HepG2 (cell line): Measurements from ENCODE around the gene NOSIP. TPM values are rescaled to one million over a fixed set of nuclear protein-coding genes. Genes with fewer than 3 reads are reported as not detected.

Experiments used
- AGO2 ChIP-seq: fragments of 200-400 bp; formaldehyde crosslinking; optimal IDR thresholded peaks from 2 replicates; pipeline ENCODE3; 2017; ENCODE audit warnings: mild to moderate bottlenecking, low read depth, low read length, moderate library complexity
- PHF8 ChIP-seq: sonication (generic); formaldehyde crosslinking; IDR thresholded peaks from 2 replicates; pipeline ENCODE4 v1.5.0; 2020; ENCODE audit warnings: missing genetic modification reagents
- TBL1XR1 ChIP-seq: fragments of 150-350 bp; IDR thresholded peaks from 2 replicates; pipeline ENCODE4 v1.6.1; 2014; ENCODE audit warnings: borderline replicate concordance, low read length; ENCODE audit not compliant: partially characterized antibody
- TRAFD1 ChIP-seq: sonication (generic); formaldehyde crosslinking; IDR thresholded peaks from 2 replicates; pipeline ENCODE4 v1.5.1; 2020; ENCODE audit warnings: missing genetic modification reagents, mild to moderate bottlenecking, borderline replicate concordance
- ZFX ChIP-seq: sonication (generic); formaldehyde crosslinking; IDR thresholded peaks from 2 replicates; pipeline ENCODE4 v1.4.0; 2020; ENCODE audit warnings: mild to moderate bottlenecking, low read depth, missing genetic modification reagents, moderate library complexity
- ZNF263 ChIP-seq: sonication (generic); formaldehyde crosslinking; IDR thresholded peaks from 2 replicates; pipeline ENCODE4 v1.4.0; 2020; ENCODE audit warnings: missing genetic modification reagents
- ZNF430 ChIP-seq: sonication (generic); formaldehyde crosslinking; IDR thresholded peaks from 2 replicates; pipeline ENCODE4 v1.9.0; 2021; ENCODE audit warnings: mild to moderate bottlenecking, missing genetic modification reagents
- ZNF605 ChIP-seq: sonication (generic); formaldehyde crosslinking; IDR thresholded peaks from 2 replicates; pipeline ENCODE4 v1.8.0; 2022; ENCODE audit warnings: mild to moderate bottlenecking, missing genetic modification reagents
- ZNF781 ChIP-seq: sonication (generic); formaldehyde crosslinking; IDR thresholded peaks from 2 replicates; pipeline ENCODE4 v1.5.1; 2020; ENCODE audit warnings: borderline replicate concordance, mild to moderate bottlenecking, missing genetic modification reagents; ENCODE audit errors: not compliant biosample characterization
- ZNF891 ChIP-seq: sonication (generic); formaldehyde crosslinking; IDR thresholded peaks from 2 replicates; pipeline ENCODE4 v1.5.0; 2020; ENCODE audit warnings: mild to moderate bottlenecking, missing genetic modification reagents
- polyA plus RNA-seq, 8 experiments: library from polyadenylated mRNA; depleted of rRNA in 3 of 8; stranded (reverse) in 7 of 8; unstranded in 1 of 8; fragments of >200 nt; fragmentation: Illumina TruSeq in 4 of 8; extraction: Trizol in 4 of 8; gene quantifications; 2 replicates each; pipeline versions ENCODE4 v1.2.1 to v1.2.3, GENCODE V29; 2011 to 2016; ENCODE audit warnings: low read depth in 4 of 8, missing spikeins in 1 of 8, mixed read lengths in 1 of 8; ENCODE audit not compliant: insufficient read depth in 1 of 8
- total RNA-seq, 5 experiments: library from RNA; depleted of rRNA; stranded (reverse); fragments of >200 nt; fragmentation: Illumina TruSeq; extraction: Trizol; gene quantifications; 2 replicates each; pipeline ENCODE4 v1.2.3, GENCODE V29; 2016; ENCODE audit warnings: low read depth in 1 of 5
- TF ChIP-seq, protein P1 (sequence below): sonication (generic); formaldehyde crosslinking; IDR thresholded peaks from 2 replicates; pipeline ENCODE4 v1.5.1; 2020; ENCODE audit warnings: mild to moderate bottlenecking, missing genetic modification reagents, moderate library complexity
- TF ChIP-seq, protein P2 (sequence below), 2 experiments: sonication (generic) in 1 of 2; formaldehyde crosslinking in 1 of 2; IDR thresholded peaks; 2 replicates each; pipeline versions ENCODE4 v1.4.0 to v1.6.1; 2018 to 2020; ENCODE audit warnings: missing genetic modification reagents in 2 of 2, borderline replicate concordance in 1 of 2, low read depth in 1 of 2, mild to moderate bottlenecking in 1 of 2, missing biosample characterization in 1 of 2
- TF ChIP-seq, protein P3 (sequence below): sonication (generic); formaldehyde crosslinking; IDR thresholded peaks from 2 replicates; pipeline ENCODE4 v1.5.0; 2020; ENCODE audit warnings: mild to moderate bottlenecking, missing genetic modification reagents

The NOSIP gene
- total and polyA plus RNA-seq, 2 of the 13 experiments (the other 11 are each of a cell fraction or from before 2014, with no cell fraction given): 54.3 to 78.0 TPM

DNA sequence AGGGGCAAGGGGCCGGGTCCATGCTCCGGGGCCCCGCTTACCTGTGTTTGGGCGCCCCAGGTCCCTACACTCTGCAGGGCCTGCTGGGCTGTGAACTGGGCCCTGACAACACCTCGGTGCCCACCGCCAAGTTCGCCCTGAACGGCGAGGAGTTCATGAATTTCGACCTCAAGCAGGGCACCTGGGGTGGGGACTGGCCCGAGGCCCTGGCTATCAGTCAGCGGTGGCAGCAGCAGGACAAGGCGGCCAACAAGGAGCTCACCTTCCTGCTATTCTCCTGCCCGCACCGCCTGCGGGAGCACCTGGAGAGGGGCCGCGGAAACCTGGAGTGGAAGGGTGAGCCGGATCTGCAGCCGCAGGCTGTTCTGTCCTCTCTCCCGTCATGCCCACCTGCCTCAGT lies 66.2 kb downstream of the NOSIP start (continued):
- TF ChIP-seq TRAFD1 (CRISPR knock-in tag) (no peak), ZFX (CRISPR knock-in tag) (0 out of 2 replicates have a peak, but pooled peaks have one; percentile 13), ZNF605 (CRISPR knock-in tag) (0 out of 2 replicates have a peak, but pooled peaks have one; percentile 64), ZNF891 (CRISPR knock-in tag) (0 out of 2 replicates have a peak, but pooled peaks have one; percentile 6), ZNF263 (CRISPR knock-in tag) (0 out of 2 replicates have a peak, but pooled peaks have one; percentile 14), ZNF430 (CRISPR knock-in tag) (0 out of 2 replicates have a peak, but pooled peaks have one; percentile 39), ZNF781 (CRISPR knock-in tag) (peak; percentile 46), TBL1XR1 (no peak), AGO2 (peak; percentile 54), PHF8 (CRISPR knock-in tag) (0 out of 2 replicates have a peak, but pooled peaks have one; percentile 19)
- TF ChIP-seq, protein P1, sequence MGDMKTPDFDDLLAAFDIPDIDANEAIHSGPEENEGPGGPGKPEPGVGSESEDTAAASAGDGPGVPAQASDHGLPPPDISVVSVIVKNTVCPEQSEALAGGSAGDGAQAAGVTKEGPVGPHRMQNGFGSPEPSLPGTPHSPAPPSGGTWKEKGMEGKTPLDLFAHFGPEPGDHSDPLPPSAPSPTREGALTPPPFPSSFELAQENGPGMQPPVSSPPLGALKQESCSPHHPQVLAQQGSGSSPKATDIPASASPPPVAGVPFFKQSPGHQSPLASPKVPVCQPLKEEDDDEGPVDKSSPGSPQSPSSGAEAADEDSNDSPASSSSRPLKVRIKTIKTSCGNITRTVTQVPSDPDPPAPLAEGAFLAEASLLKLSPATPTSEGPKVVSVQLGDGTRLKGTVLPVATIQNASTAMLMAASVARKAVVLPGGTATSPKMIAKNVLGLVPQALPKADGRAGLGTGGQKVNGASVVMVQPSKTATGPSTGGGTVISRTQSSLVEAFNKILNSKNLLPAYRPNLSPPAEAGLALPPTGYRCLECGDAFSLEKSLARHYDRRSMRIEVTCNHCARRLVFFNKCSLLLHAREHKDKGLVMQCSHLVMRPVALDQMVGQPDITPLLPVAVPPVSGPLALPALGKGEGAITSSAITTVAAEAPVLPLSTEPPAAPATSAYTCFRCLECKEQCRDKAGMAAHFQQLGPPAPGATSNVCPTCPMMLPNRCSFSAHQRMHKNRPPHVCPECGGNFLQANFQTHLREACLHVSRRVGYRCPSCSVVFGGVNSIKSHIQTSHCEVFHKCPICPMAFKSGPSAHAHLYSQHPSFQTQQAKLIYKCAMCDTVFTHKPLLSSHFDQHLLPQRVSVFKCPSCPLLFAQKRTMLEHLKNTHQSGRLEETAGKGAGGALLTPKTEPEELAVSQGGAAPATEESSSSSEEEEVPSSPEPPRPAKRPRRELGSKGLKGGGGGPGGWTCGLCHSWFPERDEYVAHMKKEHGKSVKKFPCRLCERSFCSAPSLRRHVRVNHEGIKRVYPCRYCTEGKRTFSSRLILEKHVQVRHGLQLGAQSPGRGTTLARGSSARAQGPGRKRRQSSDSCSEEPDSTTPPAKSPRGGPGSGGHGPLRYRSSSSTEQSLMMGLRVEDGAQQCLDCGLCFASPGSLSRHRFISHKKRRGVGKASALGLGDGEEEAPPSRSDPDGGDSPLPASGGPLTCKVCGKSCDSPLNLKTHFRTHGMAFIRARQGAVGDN (CRISPR knock-in tag): peak; percentile 60
- TF ChIP-seq, protein P2, sequence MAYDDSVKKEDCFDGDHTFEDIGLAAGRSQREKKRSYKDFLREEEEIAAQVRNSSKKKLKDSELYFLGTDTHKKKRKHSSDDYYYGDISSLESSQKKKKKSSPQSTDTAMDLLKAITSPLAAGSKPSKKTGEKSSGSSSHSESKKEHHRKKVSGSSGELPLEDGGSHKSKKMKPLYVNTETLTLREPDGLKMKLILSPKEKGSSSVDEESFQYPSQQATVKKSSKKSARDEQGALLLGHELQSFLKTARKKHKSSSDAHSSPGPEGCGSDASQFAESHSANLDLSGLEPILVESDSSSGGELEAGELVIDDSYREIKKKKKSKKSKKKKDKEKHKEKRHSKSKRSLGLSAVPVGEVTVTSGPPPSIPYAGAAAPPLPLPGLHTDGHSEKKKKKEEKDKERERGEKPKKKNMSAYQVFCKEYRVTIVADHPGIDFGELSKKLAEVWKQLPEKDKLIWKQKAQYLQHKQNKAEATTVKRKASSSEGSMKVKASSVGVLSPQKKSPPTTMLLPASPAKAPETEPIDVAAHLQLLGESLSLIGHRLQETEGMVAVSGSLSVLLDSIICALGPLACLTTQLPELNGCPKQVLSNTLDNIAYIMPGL (CRISPR knock-in tag; IDR thresholded peaks at IDR 0.05; ENCODE audit: borderline replicate concordance in 1 of 2, low read depth in 1 of 2): no peak
- TF ChIP-seq, protein P3, sequence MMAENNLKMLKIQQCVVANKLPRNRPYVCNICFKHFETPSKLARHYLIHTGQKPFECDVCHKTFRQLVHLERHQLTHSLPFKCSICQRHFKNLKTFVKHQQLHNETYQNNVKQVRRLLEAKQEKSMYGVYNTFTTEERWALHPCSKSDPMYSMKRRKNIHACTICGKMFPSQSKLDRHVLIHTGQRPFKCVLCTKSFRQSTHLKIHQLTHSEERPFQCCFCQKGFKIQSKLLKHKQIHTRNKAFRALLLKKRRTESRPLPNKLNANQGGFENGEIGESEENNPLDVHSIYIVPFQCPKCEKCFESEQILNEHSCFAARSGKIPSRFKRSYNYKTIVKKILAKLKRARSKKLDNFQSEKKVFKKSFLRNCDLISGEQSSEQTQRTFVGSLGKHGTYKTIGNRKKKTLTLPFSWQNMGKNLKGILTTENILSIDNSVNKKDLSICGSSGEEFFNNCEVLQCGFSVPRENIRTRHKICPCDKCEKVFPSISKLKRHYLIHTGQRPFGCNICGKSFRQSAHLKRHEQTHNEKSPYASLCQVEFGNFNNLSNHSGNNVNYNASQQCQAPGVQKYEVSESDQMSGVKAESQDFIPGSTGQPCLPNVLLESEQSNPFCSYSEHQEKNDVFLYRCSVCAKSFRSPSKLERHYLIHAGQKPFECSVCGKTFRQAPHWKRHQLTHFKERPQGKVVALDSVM (CRISPR knock-in tag): 0 out of 2 replicates have a peak, but pooled peaks have one; percentile 5
